NCI-H2196 treated with DMSO at 0.1 percent for 48 hours (cell line): ENCODE results near the gene LENG1.

Experiments used
- DNase-seq: peaks from one replicate; lab custom pipeline; 2025; ENCODE audit not compliant: unreplicated experiment; lab: John Stamatoyannopoulos, UW

LENG1 gene

GRCh38 chr19:54142166-54142780 is 17.2 kb downstream of the LENG1 start:
- no peak for DNase-seq

- no peak for DNase-seq
Measured at GRCh38 chr19:54141356-54141755, 18.2 kb downstream of the LENG1 start.

DNA sequence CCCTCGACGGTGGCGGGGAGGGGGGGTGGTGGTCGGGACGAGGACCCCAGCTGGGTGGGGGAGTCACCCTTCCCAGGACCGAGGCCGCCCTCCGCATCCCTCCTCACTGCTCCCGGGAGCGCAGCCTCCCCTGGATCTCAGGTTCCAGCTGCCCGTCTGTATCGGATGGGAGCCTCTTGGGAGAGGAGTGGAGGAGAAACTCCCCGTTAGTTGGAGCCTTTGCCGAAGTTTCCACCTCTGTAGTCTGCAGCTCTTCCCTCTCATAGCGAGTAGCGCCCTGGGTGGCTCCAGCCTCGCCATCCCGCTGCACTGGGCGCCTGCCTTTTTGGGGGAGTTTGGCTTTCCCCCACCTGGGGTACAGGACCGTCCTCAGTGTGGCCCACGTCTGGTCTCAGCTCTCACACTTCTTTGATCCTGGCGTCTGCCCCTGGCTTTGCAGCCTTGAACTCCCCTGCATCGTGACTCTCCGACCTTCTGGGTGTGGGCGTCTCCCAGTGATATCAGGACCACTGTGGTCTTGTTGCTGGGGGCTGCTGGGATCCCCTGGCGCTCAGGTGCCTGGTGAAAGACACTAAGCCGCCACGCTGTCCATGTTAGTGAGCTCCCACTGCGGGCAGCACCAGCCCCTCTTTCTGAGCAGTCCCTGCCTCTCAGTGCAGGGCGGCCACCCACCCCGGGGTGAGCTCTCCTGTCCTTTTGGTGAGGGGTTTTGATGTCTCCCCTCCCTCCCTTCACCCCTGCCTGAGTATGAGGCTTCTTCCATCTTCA is 20.8 kb downstream of the LENG1 start:
- DNase-seq: no peak

- no peak for DNase-seq
Measured at GRCh38 chr19:54137699-54138488, 21.6 kb downstream of the LENG1 start, which contains the start of gene CNOT3. CNOT3 (plus strand) TSS chr19:54137762; CDS start chr19:54142979, 5,217 bp downstream.

DNA sequence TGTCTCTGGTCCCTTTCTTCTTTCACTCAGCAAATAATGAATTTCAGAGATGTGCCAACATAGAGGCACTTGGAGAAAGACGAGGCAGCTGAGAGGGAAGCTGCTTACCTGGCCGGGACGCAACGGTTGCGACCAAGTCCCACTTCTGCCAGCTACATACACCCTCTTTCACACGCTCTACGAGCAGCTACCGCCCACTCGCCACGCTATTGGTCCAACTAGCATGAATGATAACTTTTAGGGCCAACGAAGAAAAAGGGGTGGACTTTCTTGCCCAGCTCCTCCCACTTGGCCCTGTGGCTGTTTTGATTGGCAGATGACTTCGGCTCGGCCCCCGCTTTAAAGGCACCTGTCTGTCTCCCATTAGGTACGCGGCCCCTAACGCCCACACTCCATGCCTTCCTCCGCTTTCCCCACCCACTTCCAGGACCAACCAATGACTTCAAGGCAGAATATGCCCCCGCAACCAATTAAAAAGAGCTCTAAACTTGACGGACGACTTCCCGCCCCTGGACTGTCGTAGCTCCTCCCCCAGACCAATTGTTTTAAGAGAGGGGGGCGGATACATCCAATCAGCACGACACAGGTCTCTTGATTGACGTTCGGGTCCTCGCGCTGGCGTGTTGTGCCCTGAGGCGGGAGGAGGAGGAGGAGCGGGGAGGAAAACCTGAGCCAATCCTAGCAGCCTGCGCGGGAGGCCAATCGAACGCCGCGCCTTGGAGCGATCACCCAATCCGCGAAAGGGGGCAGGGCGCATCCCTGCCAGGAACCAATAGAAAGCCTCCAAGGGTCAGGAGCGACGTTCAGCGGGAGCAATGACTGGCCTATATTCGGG is 22.4 kb downstream of the LENG1 start:
- peak; percentile 100 for DNase-seq

GRCh38 chr19:54136086-54136863 is 23.2 kb downstream of the LENG1 start:
- no peak for DNase-seq

DNA sequence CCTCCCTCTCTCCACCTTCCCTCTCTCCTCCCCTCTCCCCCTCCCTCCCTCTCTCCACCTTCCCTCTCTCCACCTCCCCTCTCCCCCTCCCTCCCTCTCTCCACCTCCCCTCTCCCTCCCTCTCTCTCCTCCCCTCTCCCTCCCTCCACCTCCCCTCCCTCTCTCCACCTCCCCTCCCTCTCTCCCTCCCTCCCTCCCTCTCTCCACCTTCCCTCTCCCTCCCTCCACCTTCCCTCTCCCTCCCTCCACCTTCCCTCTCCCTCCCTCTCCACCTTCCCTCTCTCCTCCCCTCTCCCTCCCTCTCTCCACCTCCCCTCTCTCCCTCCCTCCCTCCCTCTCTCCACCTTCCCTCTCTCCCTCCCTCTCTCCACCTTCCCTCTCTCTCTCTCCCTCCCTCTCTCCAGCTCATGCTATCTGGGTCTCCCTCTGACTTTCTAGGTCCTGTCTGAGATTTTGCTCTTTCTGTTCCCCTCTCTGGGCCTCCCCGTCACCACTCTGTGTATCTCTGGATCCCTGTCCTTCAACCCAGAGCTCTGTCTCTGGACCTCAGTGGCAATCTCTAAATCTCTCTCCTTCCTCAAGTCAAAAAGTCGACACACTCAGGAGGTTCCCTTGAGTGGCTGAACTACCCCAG is 25.4 kb downstream of the LENG1 start:
- DNase-seq: no peak

GRCh38 chr19:54133312-54133956 is 26.1 kb downstream of the LENG1 start:
- DNase-seq: peak; percentile 63

DNA sequence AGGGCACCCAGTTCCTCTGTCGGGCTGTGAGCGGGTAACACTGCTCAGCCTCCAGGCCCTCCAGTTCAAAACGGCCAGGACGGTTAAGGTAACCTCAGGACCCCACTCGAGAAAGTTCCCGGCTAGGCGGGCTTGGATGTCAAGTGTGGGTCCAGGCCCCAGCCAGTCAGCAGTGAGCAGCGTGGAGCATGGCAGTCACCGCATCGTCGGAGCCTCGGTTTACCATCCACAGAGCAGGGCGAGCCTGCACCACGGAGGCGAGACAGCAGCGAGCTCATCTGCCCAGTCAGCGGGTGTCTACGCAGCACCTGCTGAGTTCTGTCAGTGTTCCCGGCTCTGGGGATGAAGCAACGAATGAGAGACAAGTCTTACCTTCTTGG is 29.9 kb downstream of the LENG1 start:
- DNase-seq: no peak

DNA sequence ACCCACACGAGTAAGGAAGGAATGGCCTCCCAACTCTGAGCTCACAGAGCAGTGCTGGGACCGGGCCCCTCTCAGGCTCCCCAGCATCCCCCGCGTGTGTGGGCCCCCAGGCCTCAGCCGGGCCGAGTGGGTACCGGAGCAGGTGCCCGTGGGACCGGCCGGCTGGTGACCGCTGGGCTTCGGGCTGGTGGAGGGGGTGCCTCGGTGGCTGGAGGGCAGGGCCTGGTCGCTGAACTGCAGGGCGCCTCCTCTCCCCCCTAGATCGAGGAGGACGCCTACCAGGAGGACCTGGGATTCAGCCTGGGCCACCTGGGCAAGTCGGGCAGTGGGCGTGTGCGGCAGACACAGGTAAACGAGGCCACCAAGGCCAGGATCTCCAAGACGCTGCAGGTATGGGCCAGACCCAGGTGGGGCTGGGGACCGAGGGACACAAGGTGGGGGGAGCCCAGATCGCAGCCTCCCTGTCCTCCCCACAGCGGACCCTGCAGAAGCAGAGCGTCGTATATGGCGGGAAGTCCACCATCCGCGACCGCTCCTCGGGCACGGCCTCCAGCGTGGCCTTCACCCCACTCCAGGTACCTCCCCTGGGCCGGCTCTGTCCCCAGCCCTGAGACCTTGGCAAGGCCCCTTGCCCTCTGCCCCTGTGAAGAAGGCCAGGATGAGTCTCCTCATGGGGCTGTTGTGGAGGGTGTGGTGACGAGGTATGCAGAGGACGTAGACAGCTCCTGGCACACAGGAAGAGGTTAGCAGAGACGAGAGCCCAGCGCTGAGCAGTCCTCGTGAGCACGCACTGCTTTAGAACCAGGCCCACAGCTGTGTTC is 30.5 kb downstream of the LENG1 start:
- DNase-seq: no peak

- DNase-seq: no peak
Measured at GRCh38 chr19:54128441-54128725, 31.1 kb downstream of the LENG1 start.

- no peak for DNase-seq
Measured at GRCh38 chr19:54127688-54128440, 31.7 kb downstream of the LENG1 start.

GRCh38 chr19:54125713-54126112 is 33.8 kb downstream of the LENG1 start:
- no peak for DNase-seq

DNA sequence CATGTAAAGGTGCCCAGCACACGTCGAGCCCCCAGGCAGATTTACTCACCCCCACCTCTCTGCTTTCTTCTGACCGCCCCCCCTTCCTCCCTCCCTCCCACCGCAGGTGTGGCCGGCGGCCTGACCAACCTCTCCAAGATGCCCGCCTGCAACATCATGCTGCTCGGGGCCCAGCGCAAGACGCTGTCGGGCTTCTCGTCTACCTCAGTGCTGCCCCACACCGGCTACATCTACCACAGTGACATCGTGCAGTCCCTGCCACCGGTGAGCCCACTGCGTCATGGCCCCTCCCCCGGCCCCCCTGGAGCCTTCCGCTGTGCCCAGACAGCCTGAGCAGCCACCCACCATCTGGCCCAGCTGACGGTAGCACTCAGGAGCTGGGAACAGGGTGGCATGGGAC is 35.1 kb downstream of the LENG1 start:
- DNase-seq: no peak

DNA sequence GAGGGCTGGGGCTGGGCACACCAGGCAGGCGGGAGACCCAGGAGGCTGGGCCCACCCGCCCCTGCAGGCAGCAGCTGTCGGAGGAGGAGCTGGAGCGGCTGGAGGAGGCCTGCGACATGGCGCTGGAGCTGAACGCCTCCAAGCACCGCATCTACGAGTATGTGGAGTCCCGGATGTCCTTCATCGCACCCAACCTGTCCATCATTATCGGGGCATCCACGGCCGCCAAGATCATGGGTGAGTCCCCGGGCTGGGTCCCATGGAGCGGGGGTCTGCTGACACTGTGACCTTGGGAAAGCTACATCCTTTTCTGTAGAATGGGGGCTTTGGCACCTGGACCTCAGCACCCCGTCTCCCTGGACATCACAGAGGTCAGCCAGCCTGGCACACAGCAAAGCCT is 35.8 kb downstream of the LENG1 start:
- no peak for DNase-seq

DNA sequence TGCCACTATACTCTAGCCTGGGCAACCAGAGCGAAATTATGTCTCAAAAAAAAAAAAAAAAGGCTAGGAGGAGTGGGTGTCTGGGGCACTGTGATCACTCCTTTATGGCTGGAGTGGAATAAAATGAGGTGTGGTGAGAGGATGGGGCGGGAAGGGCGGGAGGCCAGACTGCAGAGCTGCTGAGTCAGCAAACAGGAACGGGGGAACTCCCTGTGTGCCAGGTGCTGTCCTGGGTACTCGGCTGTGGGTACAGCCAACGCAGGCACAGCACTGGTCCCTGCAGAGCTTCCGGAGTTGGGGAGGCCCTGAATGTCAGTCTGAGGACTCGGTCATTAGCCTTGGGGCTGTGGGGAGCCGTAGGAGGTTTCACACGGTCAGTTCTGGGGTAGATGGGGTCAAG is 38.3 kb downstream of the LENG1 start:
- DNase-seq: no peak

DNA sequence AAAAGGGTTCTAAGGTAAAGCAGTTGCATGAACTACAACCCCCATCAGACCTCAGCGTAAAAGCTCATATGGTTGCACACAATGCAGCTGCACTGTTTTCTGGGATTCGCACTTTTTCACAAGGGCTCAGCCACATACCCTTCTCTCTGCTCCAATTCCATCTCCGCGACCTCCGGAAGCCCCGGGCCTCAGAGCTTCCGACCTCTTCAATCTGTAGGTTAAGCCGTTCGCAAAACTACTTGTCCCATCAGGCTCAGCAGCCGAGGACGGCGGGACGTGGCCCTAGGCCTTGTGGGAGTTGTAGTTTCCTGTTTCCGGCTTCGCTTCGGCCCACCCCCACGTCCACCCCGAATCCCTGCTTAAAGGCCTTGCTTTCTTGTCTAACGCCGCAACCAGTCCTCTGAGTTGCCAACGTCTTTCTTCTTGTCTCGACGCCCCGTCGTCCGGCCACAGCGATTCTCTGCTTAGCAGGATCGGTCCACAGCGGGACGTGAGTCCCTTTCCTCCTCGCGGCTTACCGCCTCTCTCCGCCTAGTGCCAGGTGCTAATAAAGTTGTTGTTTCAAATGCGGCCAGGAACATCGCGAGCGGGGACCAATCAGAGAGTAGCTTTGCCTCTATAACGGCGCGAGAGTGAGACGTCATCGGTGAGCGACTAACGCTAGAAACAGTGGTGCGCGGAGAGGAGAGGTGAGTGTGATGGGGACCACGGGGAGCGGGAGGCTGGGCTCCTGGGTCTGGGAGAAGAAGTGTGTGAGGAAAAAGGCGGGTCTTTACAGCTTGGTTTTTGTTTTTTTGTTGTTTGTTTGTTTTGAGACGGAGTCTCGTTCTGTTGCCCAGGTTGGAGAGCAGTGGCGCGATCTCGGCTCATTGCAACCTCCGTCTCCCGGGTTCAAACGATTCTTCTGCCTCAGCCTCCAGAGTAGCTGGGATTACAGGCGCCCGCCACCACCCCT is 44.1 kb downstream of the LENG1 start, which contains the start of the genes PRPF31 and TFPT:
PRPF31 (plus strand) TSS at position 646 of the 955 bp plus-strand sequence. CDS start 2,525 bp downstream, outside the sequence.
TFPT (minus strand) TSS at position 549 of the 955 bp plus-strand sequence; CDS start at position 161, 388 bp downstream.
- DNase-seq: peak; percentile 93
